GM21381 (cell line): ENCODE measurements around the gene ACADS.

Experiments used
- ATAC-seq: cut with Tn5 transposase; IDR thresholded peaks from one replicate; pipeline ENCODE4 v1.9.1; 2021; ENCODE audit warnings: mild to moderate bottlenecking, moderate library complexity; ENCODE audit not compliant: unreplicated experiment

Gene ACADS

GRCh38 chr12:120725659-120726509 lies at the start of gene ACADS:
ACADS (plus strand) TSS chr12:120725826; CDS start chr12:120725886, 60 bp downstream.
- peak; percentile 98 for ATAC-seq

GRCh38 chr12:120677765-120678473 lies 47.7 kb upstream of the ACADS start:
- ATAC-seq, result peak; percentile 44

GRCh38 chr12:120678572-120678971 lies 47.1 kb upstream of the ACADS start:
- ATAC-seq, result peak; percentile 12

GRCh38 chr12:120680165-120680738 lies 45.4 kb upstream of the ACADS start:
- no peak for ATAC-seq

GRCh38 chr12:120684523-120684932 lies 41.1 kb upstream of the ACADS start:
- no peak for ATAC-seq

- ATAC-seq, result no peak
Measured at GRCh38 chr12:120685522-120685921, 40.1 kb upstream of the ACADS start.

- ATAC-seq, result peak; percentile 69
Measured at GRCh38 chr12:120686151-120686689, 39.4 kb upstream of the ACADS start.

- ATAC-seq, result peak; percentile 68
Measured at GRCh38 chr12:120686690-120687577, 38.7 kb upstream of the ACADS start, which contains the start of gene MLEC. MLEC (plus strand) TSS chr12:120687149; CDS start chr12:120687297, 148 bp downstream.

GRCh38 chr12:120687578-120688289 lies 37.9 kb upstream of the ACADS start:
- no peak for ATAC-seq

GRCh38 chr12:120688527-120689071 lies 37.0 kb upstream of the ACADS start:
- no peak for ATAC-seq

GRCh38 chr12:120689397-120690082 lies 36.1 kb upstream of the ACADS start:
- ATAC-seq, result no peak

- no peak for ATAC-seq
Measured at GRCh38 chr12:120690083-120690450, 35.6 kb upstream of the ACADS start.

GRCh38 chr12:120690978-120691377 lies 34.6 kb upstream of the ACADS start:
- no peak for ATAC-seq

- ATAC-seq, result no peak
Measured at GRCh38 chr12:120692524-120693033, 33.0 kb upstream of the ACADS start.

- ATAC-seq, result no peak
Measured at GRCh38 chr12:120693848-120694247, 31.8 kb upstream of the ACADS start.

- ATAC-seq, result no peak
Measured at GRCh38 chr12:120696626-120697025, 29.0 kb upstream of the ACADS start.

GRCh38 chr12:120697344-120697743 lies 28.3 kb upstream of the ACADS start:
- ATAC-seq, result no peak

GRCh38 chr12:120698665-120699064 lies 27.0 kb upstream of the ACADS start:
- no peak for ATAC-seq

- no peak for ATAC-seq
Measured at GRCh38 chr12:120699553-120699952, 26.1 kb upstream of the ACADS start.
